Esophagus squamous epithelium (tissue), 5 donors: Measurements from ENCODE around the gene SRBD1. TPM values are rescaled to one million over a fixed set of nuclear protein-coding genes. Genes with fewer than 3 reads are reported as not detected.

Source experiments
- DNase-seq: peaks from one replicate; lab custom pipeline; 2025; lab: John Stamatoyannopoulos, UW
- H3K27ac ChIP-seq, 4 donors: fragments of 200-600 bp; sonication (generic); one replicate each; pipeline ENCODE4 v1.5.1; 2016 to 2019; ENCODE audit warnings: mild to moderate bottlenecking in 1 of 4
- H3K27me3 ChIP-seq, 4 donors: fragments of 200-600 bp; sonication (generic); 1 replicate in 3 of 4; 2 replicates in 1 of 4; pipeline versions ENCODE4 v1.5.1 to v1.6.0; 2017 to 2021; ENCODE audit warnings: antibody characterized with exemption in 1 of 4
- H3K36me3 ChIP-seq, 3 donors: fragments of 200-600 bp; sonication (generic); one replicate each; pipeline ENCODE4 v1.5.1; 2016 to 2019
- H3K4me1 ChIP-seq, 3 donors: fragments of 200-600 bp; sonication (generic); one replicate each; pipeline ENCODE4 v1.5.1; 2017 to 2019
- H3K4me3 ChIP-seq, 4 donors: fragments of 200-600 bp; sonication (generic); 1 replicate in 3 of 4; 2 replicates in 1 of 4; pipeline ENCODE4 v1.5.1; 2016 to 2019; ENCODE audit warnings: mild to moderate bottlenecking in 2 of 4, moderate library complexity in 1 of 4
- H3K9me3 ChIP-seq, 3 donors: fragments of 200-600 bp; sonication (generic); one replicate each; pipeline ENCODE4 v1.5.1; 2016 to 2019
- POLR2A ChIP-seq, 4 donors: fragments of 450-650 bp; IDR thresholded peaks; one replicate each; pipeline ENCODE4 v1.6.1; 2017; ENCODE audit warnings: antibody characterized with exemption in 4 of 4, mild to moderate bottlenecking in 4 of 4, moderate library complexity in 3 of 4
- WGBS, 2 donors: methylation state at CpG; one replicate each; pipeline ENCODE4 v1.1.5; 2018; 5-methylcytosine and 5-hydroxymethylcytosine counted together
- intact Hi-C: fragments of 100-400 bp; cut with DNase I; formaldehyde crosslinking; loops from one replicate; pipeline ENCODE4 v1.15.0; 2022
- total RNA-seq, 4 donors: library from RNA; depleted of rRNA; stranded (reverse); fragments of >200 nt; gene quantifications; one replicate each; pipeline ENCODE4 v1.1.0, GENCODE V29; 2016
- TF ChIP-seq, protein P1 (sequence below), 6 experiments: fragments of 450-650 bp in 4 of 6; fragments of 200-600 bp in 2 of 6; sonication (generic) in 2 of 6; IDR thresholded peaks; one replicate each; pipeline ENCODE4 v1.5.1; 2016 to 2019; ENCODE audit warnings: antibody characterized with exemption in 6 of 6, mild to moderate bottlenecking in 4 of 6, moderate library complexity in 4 of 6
- donor health status: DM: yes; HTN: yes; CAD: no.

SRBD1 gene, protein sequence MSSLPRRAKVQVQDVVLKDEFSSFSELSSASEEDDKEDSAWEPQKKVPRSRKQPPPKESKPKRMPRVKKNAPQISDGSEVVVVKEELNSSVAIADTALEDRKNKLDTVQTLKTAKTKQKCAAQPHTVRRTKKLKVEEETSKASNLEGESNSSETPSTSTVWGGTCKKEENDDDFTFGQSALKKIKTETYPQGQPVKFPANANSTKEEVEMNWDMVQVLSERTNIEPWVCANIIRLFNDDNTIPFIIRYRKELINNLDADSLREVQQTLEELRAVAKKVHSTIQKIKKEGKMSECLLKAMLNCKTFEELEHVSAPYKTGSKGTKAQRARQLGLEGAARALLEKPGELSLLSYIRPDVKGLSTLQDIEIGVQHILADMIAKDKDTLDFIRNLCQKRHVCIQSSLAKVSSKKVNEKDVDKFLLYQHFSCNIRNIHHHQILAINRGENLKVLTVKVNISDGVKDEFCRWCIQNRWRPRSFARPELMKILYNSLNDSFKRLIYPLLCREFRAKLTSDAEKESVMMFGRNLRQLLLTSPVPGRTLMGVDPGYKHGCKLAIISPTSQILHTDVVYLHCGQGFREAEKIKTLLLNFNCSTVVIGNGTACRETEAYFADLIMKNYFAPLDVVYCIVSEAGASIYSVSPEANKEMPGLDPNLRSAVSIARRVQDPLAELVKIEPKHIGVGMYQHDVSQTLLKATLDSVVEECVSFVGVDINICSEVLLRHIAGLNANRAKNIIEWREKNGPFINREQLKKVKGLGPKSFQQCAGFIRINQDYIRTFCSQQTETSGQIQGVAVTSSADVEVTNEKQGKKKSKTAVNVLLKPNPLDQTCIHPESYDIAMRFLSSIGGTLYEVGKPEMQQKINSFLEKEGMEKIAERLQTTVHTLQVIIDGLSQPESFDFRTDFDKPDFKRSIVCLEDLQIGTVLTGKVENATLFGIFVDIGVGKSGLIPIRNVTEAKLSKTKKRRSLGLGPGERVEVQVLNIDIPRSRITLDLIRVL
- total RNA-seq = 10 to 100 TPM in 3 of 4 donors, 1 to 10 TPM in 1; 5.0 to 21.6 (median 13.1) TPM

DNA sequence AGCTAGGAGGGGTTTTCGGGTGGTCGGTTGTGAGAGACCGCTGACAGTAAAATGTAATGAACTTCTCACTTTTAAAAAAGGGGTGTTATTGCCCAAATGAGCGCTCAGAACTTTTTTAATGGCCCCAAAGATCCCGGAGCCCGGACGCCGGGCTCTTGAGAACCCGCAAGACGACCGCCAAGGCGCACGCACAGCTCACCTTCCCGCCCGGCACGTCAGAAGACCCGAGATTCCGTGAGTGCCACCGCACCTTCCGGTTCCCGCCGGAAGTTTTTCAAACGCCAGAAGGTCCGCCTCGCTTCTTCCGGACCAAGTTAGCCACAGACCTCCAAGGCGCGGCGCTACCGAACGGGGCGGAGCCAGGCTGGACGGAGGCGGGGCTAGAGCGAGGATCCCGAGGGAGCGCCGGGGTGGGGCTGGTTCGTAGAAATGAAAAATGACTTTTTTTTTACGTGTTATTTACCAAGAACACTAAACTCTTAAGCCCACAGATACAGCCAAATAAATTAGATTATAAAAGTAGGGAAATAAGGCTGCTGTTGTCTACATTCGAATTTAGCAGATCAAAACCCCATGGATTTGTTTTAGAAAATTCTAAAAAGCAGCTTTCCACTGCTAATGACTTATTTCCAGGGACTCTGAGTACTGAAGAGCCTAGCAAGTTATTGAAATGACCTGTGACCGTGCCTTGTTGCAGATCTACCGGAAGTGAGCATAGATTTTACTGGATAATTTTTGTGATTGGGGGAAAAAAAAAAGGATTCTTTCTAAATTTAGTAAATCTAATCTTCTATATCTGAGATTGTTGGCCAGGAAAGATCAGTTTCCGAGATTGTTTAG is at the start of gene SRBD1:
SRBD1 (minus strand) TSS at position 248 of the 840 bp plus-strand sequence. CDS start 5,826 bp downstream, outside the sequence.
- 3 to 9% methylated on average over 10 to 25 of the region's 44 CpGs for WGBS, 2 donors
- peaks cover 6 to 40% (median 10%) of the 10 kb centered on the region in 3 donors for H3K4me1 ChIP-seq
- H3K9me3 ChIP-seq = no peaks in the 10 kb centered on the region
- peak; percentile 46 for DNase-seq
- intact Hi-C loops = no loop called here
- H3K27me3 ChIP-seq = no peaks in the 10 kb centered on the region
- peak within 1 kb of the TSS; percentile 56 to 93 (median 68) for H3K4me3 ChIP-seq
- H3K36me3 ChIP-seq = no peaks in the 10 kb centered on the region
- TF ChIP-seq, protein P1, sequence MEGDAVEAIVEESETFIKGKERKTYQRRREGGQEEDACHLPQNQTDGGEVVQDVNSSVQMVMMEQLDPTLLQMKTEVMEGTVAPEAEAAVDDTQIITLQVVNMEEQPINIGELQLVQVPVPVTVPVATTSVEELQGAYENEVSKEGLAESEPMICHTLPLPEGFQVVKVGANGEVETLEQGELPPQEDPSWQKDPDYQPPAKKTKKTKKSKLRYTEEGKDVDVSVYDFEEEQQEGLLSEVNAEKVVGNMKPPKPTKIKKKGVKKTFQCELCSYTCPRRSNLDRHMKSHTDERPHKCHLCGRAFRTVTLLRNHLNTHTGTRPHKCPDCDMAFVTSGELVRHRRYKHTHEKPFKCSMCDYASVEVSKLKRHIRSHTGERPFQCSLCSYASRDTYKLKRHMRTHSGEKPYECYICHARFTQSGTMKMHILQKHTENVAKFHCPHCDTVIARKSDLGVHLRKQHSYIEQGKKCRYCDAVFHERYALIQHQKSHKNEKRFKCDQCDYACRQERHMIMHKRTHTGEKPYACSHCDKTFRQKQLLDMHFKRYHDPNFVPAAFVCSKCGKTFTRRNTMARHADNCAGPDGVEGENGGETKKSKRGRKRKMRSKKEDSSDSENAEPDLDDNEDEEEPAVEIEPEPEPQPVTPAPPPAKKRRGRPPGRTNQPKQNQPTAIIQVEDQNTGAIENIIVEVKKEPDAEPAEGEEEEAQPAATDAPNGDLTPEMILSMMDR (IDR thresholded peaks at IDR 0.05) = no peak
- peak in 2 of 4 donors; percentile 36 to 70 for TF ChIP-seq POLR2A (IDR thresholded peaks at IDR 0.05)
- peak within 1 kb of the TSS; percentile 78 to 97 (median 85) for H3K27ac ChIP-seq

DNA sequence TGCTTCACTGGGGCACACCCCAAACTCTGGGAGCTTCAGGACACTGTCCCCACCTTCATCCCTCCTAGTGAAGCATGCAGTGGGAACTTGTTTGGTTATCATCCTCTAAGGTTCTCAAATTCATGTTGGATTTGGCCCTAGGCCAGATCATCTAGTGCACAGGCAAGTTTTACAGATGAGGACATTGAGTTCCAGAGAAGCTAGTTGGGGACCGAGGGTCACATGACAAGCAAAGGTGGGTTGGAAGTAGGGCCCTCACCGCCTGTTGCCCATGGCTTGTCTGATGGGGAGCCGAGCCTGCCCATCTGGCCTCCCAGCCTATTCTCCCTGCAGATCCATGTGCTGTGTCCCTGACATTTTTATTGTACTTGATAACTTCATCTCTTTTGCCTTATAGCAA is 43.2 kb upstream of the SRBD1 start:
- TF ChIP-seq, protein P1 (IDR thresholded peaks at IDR 0.05) = no peak
- TF ChIP-seq POLR2A (IDR thresholded peaks at IDR 0.05) = no peak
- intact Hi-C loops = no loop called here
- Histone ChIP-seq H3K36me3 (no peaks in the 10 kb centered on the region), H3K27me3 (no peaks in the 10 kb centered on the region), H3K27ac (no peak overlapping the region), H3K9me3 (no peaks in the 10 kb centered on the region), H3K4me3 (no peak overlapping the region), H3K4me1 (peaks cover 12 to 39% (median 16%) of the 10 kb centered on the region in 3 donors)
- WGBS, 2 donors = 94 to 96% methylated on average over 3 of the region's 3 CpGs
- DNase-seq = no peak

DNA sequence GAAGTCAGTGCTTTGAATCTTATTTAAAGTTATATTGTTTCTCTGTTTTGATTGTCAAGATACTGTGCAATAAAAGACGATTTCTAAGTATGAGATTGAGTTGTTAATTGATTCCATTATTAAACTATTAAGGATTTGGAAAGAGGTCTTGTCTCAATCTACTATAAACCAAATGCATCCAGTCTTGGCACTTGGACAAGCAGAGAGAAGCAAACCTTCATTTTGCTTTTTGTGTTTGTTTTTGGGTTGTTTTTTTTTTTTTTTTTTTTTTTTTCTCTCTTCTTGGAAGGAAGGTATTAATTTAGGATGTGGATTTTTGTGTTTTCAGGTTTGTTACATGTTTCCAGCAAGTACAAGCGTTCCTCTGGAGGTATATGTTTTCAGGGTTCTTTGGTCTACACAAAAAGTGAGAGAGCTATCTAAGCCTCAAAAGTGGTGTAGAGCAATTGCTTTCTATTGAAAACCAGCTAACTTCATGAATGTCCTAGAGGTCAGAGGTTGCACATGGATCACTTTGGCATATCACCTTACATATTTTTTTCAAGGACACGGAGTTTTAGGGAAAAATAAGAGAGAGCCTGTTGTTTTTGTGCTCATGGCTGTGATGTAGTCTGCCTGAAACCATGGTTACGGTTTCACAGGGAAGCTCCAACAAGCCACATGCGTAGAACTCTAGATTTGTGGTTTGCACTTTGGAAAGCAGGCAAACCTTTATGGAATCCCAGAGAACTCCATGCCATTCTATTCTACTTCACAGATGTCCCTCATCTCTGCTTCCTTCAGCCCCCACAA is 42.3 kb upstream of the SRBD1 start:
- H3K4me3 ChIP-seq = peak overlapping the region; percentile 68 to 100 (median 89)
- intact Hi-C loops = no loop called here

More for the DNA sequence above, 42.3 kb upstream of the SRBD1 start:
- Histone ChIP-seq H3K36me3 (no peaks in the 10 kb centered on the region), H3K9me3 (no peaks in the 10 kb centered on the region), H3K4me1 (peaks cover 12 to 48% (median 21%) of the 10 kb centered on the region in 3 donors), H3K27ac (no peak overlapping the region), H3K27me3 (no peaks in the 10 kb centered on the region)
- 68 to 74% methylated on average over 5 of the region's 5 CpGs for WGBS, 2 donors
- TF ChIP-seq, protein P1 (IDR thresholded peaks at IDR 0.05) = no peak
- TF ChIP-seq POLR2A (IDR thresholded peaks at IDR 0.05) = no peak
- DNase-seq = no peak
